ENCODE results near the gene RBKS. TPM values are rescaled to one million over a fixed set of nuclear protein-coding genes. Genes with fewer than 3 reads are reported as not detected.

The RBKS gene
- total and polyA plus RNA-seq, 2 of the 13 experiments (the other 11 are each of a cell fraction or from before 2014, with no cell fraction given), result 7.7 to 8.3 TPM

- 0 out of 2 replicates have a peak, but pooled peaks have one; percentile 32 for TF ChIP-seq ATF2 (CRISPR knock-in tag; IDR thresholded peaks at IDR 0.05)
- TF ChIP-seq GMEB2 (CRISPR knock-in tag; IDR thresholded peaks at IDR 0.05; ENCODE audit: low read depth), result no peak
- no peak for TF ChIP-seq HMGA1 (CRISPR knock-in tag; conservative IDR thresholded peaks at IDR 0.05)
- TF ChIP-seq PCBP2 (optimal IDR thresholded peaks at IDR 0.05; ENCODE audit: low read depth, low read length, poor library complexity, severe bottlenecking), result no peak
Observed at GRCh38 chr2:27756544-27757498, 133.4 kb downstream of the RBKS start (continued).

- no TSS peak for BruUV-seq (replicated peaks)
- H4K20me1 ChIP-seq (ENCODE audit: insufficient read depth, low read length), result peaks cover 3% of the 10 kb centered on the region; the same call in 1 of the 2 replicates
- FAIRE-seq, result no peak
- peaks cover 0 to 2% of the 10 kb centered on the region in 2 experiments; a peak in 1 of 5 replicates for H3K36me3 ChIP-seq (replicated peaks in 1 of 2; ENCODE audit: control insufficient read depth in 1 of 2, insufficient read depth in 2 of 2, low read length in 2 of 2)
- no peaks in the 10 kb centered on the region for H3K9me3 ChIP-seq (ENCODE audit: low read length)
- in situ Hi-C loops (cut with HindIII; ENCODE audit: extremely low pct_ligation_motif_present, low pct_unique_long_range_greater_than_20kb) (loop anchor here (10.0 kb wide), 1 partner anchor 639 kb away; the partner anchor contains the start of gene FOSL2), intact Hi-C loops (cut with micrococcal nuclease; ENCODE audit: unreplicated experiment) (no loop called here)
- 90% methylated on average over 3 of the region's 3 CpGs for WGBS (ENCODE audit: low lambda C conversion rate)
- H2AFZ ChIP-seq (ENCODE audit: low read length), result no peak overlapping the region
- H3K4me3 ChIP-seq (replicated peaks in 1 of 3; ENCODE audit: insufficient read depth in 1 of 3, low read depth in 2 of 3, low read length in 3 of 3), result no peak overlapping the region
- POLR2A ChIA-PET, result interaction anchor here (1.0 to 16.2 kb wide), 10 partner anchors 9 to 640 kb away, joined by 3 to 248 read pairs (median 8); partner anchors contain the start of genes BABAM2, MRPL33 and RBKS
- no peak for ATAC-seq
- no peak overlapping the region for H3K9ac ChIP-seq (ENCODE audit: insufficient read depth, low read depth, low read length)
- peaks cover 18% of the 10 kb centered on the region for H3K79me2 ChIP-seq (ENCODE audit: insufficient read depth, low read length)
- peaks cover 70% of the 10 kb centered on the region for H3K4me1 ChIP-seq (ENCODE audit: insufficient read depth, low read length)
- no peak for DNase-seq (ENCODE audit: low spot score)
- no peak overlapping the region; the same call in 1 of the 2 replicates for H3K4me2 ChIP-seq (ENCODE audit: low read depth, low read length)
- CTCF ChIA-PET (ENCODE audit: low intra/inter-chr PET ratio, low total read pairs), result no interaction called here
- no peaks in the 10 kb centered on the region for H3K27me3 ChIP-seq (ENCODE audit: control insufficient read depth in 1 of 2, insufficient read depth in 2 of 2, low read length in 2 of 2)
- no peak overlapping the region for H3K27ac ChIP-seq (ENCODE audit: extremely low read length, insufficient read depth, low read length)
- TF ChIP-seq ZFX (CRISPR knock-in tag; IDR thresholded peaks at IDR 0.05; ENCODE audit: low read depth), result no peak; the same call in 1 of the 2 replicates
- no peak for TF ChIP-seq NCOR1 (IDR thresholded peaks at IDR 0.05; ENCODE audit: borderline replicate concordance, low read length)
- TF ChIP-seq ZSCAN29 (CRISPR knock-in tag; conservative IDR thresholded peaks at IDR 0.05), result no peak
- TF ChIP-seq RNF219 (CRISPR knock-in tag; IDR thresholded peaks at IDR 0.05), result no peak
- no peak for TF ChIP-seq CHD2 (IDR thresholded peaks at IDR 0.05; ENCODE audit: low read depth, low read length)
- no peak for TF ChIP-seq TRIM22 (IDR thresholded peaks at IDR 0.05)
Observed at GRCh38 chr2:27756091-27756490, 134.1 kb downstream of the RBKS start.

All from HepG2 (cell line).